Activated naive CD4-positive, alpha-beta T cell treated with anti-CD3 and anti-CD28 coated beads, Interleukin-2, amount 10 ng/mL, durations not matched to agents 5 hours and 36 hours (primary cell): ENCODE measurements around the gene RPEL1. TPM values are rescaled to one million over a fixed set of nuclear protein-coding genes. Genes with fewer than 3 reads are reported as not detected.

ENCODE experiments used
- total RNA-seq, 2 experiments: library from RNA; stranded (reverse); gene quantifications; one replicate each; pipeline ENCODE4 v1.2.3, GENCODE V29; 2021

The RPEL1 gene
- not detected for total RNA-seq

DNA sequence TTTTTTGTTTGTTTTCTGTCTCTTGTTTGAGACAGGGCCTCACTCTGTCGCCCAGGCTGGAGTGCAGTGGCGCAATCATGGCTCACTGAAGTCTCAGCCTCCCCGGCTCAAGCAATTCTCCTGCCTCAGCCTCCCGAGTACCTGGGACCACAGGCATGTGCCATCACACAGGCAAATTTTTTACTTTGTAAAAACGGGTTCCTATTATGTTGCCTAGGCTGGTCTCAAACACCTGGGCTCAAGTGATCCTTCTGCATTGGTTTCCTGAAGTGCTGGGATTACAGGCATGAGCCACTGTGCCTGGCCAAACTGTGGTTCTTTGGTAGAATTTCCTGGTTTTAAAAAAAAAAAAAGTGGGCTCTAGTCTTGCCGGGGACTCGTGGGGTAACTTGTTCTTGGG, at the start of gene RPEL1:
Gene RPEL1 (plus strand): TSS at position 301 of the 400 bp plus-strand sequence. CDS start 110 bp downstream, outside the sequence.

DNA sequence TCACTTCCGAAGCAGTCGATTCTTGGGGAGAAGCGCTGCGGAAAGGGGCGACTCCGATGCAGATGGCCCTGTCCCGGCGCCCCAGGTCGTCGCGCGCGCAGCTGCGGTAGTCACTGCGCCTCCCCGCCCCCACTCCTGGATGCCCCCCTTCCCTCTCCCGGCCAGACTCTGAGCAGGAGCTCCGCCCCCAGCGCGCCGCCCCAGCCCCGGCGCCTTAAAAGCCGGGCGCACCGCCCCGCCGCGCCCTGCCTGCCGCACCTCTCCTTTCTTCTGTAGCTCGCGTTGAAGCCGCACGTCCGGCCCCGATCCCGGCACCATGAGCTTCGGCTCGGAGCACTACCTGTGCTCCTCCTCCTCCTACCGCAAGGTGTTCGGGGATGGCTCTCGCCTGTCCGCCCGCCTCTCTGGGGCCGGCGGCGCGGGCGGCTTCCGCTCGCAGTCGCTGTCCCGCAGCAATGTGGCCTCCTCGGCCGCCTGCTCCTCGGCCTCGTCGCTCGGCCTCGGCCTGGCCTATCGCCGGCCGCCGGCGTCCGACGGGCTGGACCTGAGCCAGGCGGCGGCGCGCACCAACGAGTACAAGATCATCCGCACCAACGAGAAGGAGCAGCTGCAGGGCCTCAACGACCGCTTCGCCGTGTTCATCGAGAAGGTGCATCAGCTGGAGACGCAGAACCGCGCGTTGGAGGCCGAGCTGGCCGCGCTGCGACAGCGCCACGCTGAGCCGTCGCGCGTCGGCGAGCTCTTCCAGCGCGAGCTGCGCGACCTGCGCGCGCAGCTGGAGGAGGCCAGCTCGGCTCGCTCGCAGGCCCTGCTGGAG, 31.4 kb downstream of the RPEL1 start, which contains the start of gene INA:
Gene INA (plus strand): TSS at position 243 of the 817 bp plus-strand sequence. CDS start 74 bp downstream, at position 317.

Other genes with a start within 250 kb of the RPEL1 start
- 10 to 100 TPM; 62.3 to 70.4 TPM for gene NT5C2, start 52.6 kb upstream of the RPEL1 start, total RNA-seq
- gene INA, start 31.3 kb downstream of the RPEL1 start, total RNA-seq: under 1 TPM in 1 of 2 experiments, not detected in 1; 0.10 TPM
- 10 to 100 TPM; 11.0 to 11.1 TPM for gene PCGF6, start 105.3 kb downstream of the RPEL1 start, total RNA-seq
- gene TAF5, start 122.1 kb downstream of the RPEL1 start, total RNA-seq: 1 to 10 TPM; 9.0 to 9.3 TPM
- 100 to 1,000 TPM; 253 to 261 TPM for gene ATP5MK, start 150.6 kb downstream of the RPEL1 start, total RNA-seq
- 10 to 100 TPM; 36.6 to 40.7 TPM for gene PDCD11, start 150.7 kb downstream of the RPEL1 start, total RNA-seq
- 100 to 1,000 TPM; 108 to 110 TPM for gene CALHM2, start 206.5 kb downstream of the RPEL1 start, total RNA-seq
- gene CALHM1, start 213.0 kb downstream of the RPEL1 start, total RNA-seq: under 1 TPM; 0.25 to 0.29 TPM
- gene CALHM3, start 233.4 kb downstream of the RPEL1 start, total RNA-seq: under 1 TPM; 0.14 to 0.20 TPM
- gene NEURL1, start 247.8 kb downstream of the RPEL1 start, total RNA-seq: 1 to 10 TPM; 1.0 to 1.1 TPM